HEK293 (cell line): Measurements from ENCODE around the gene DLGAP3.
A peak's percentile ranks its signal among the peaks of the same experiment; 100 is the strongest.

Experiments
- ATF2 ChIP-seq: fragments of 450-650 bp; formaldehyde crosslinking; IDR thresholded peaks from 2 replicates; pipeline ENCODE4 v1.5.1; 2016; ENCODE audit warnings: missing biosample characterization, missing genetic modification characterization, low read depth
- HIC1 ChIP-seq: fragments of 450-650 bp; formaldehyde crosslinking; IDR thresholded peaks from 2 replicates; pipeline ENCODE4 v1.5.1; 2016; ENCODE audit warnings: missing biosample characterization, missing genetic modification characterization
- KLF16 ChIP-seq: fragments of 450-650 bp; formaldehyde crosslinking; IDR thresholded peaks from 2 replicates; pipeline ENCODE4 v1.5.1; 2017; ENCODE audit warnings: missing biosample characterization, missing genetic modification characterization
- PRDM2 ChIP-seq: fragments of 450-650 bp; formaldehyde crosslinking; IDR thresholded peaks from 2 replicates; pipeline ENCODE4 v1.5.1; 2016; ENCODE audit warnings: missing biosample characterization, missing genetic modification characterization, borderline replicate concordance
- ZBTB20 ChIP-seq: fragments of 450-650 bp; formaldehyde crosslinking; IDR thresholded peaks from 2 replicates; pipeline ENCODE4 v1.5.1; 2016; ENCODE audit warnings: missing biosample characterization, missing genetic modification characterization
- ZBTB49 ChIP-seq: fragments of 450-650 bp; formaldehyde crosslinking; IDR thresholded peaks from 2 replicates; pipeline ENCODE4 v1.5.1; 2016; ENCODE audit warnings: missing biosample characterization, missing genetic modification characterization, low read depth
- ZFP41 ChIP-seq: fragments of 450-650 bp; formaldehyde crosslinking; IDR thresholded peaks from 2 replicates; pipeline ENCODE4 v1.5.1; 2016; ENCODE audit warnings: missing biosample characterization, missing genetic modification characterization, borderline replicate concordance
- ZNF121 ChIP-seq: fragments of 450-650 bp; formaldehyde crosslinking; IDR thresholded peaks from 2 replicates; pipeline ENCODE4 v1.5.1; 2016; ENCODE audit warnings: missing biosample characterization, missing genetic modification characterization
- ZNF16 ChIP-seq: fragments of 450-650 bp; formaldehyde crosslinking; IDR thresholded peaks from 2 replicates; pipeline ENCODE4 v1.5.1; 2016; ENCODE audit warnings: low read depth, missing biosample characterization, missing genetic modification characterization
- ZNF174 ChIP-seq: fragments of 450-650 bp; formaldehyde crosslinking; IDR thresholded peaks from 2 replicates; pipeline ENCODE4 v1.5.0; 2017; ENCODE audit warnings: missing biosample characterization, mild to moderate bottlenecking, missing genetic modification characterization
- ZNF19 ChIP-seq: fragments of 450-650 bp; formaldehyde crosslinking; IDR thresholded peaks from 2 replicates; pipeline ENCODE4; 2016; ENCODE audit warnings: missing biosample characterization, missing genetic modification characterization, low read depth
- ZNF26 ChIP-seq: fragments of 450-650 bp; formaldehyde crosslinking; IDR thresholded peaks from 2 replicates; pipeline ENCODE4 v1.5.1; 2016; ENCODE audit warnings: missing biosample characterization, missing genetic modification characterization
- ZNF266 ChIP-seq: fragments of 450-650 bp; formaldehyde crosslinking; IDR thresholded peaks from 2 replicates; pipeline ENCODE4 v1.5.1; 2016; ENCODE audit warnings: missing biosample characterization, missing genetic modification characterization, low read depth
- ZNF280C ChIP-seq: fragments of 450-650 bp; formaldehyde crosslinking; IDR thresholded peaks from 2 replicates; pipeline ENCODE4 v1.5.1; 2016; ENCODE audit warnings: missing biosample characterization, missing genetic modification characterization
- ZNF423 ChIP-seq: fragments of 450-650 bp; formaldehyde crosslinking; IDR thresholded peaks from 2 replicates; pipeline ENCODE4 v1.5.1; 2016; ENCODE audit warnings: missing biosample characterization, missing genetic modification characterization
- ZNF521 ChIP-seq: fragments of 450-650 bp; formaldehyde crosslinking; IDR thresholded peaks from 2 replicates; pipeline ENCODE4 v1.5.1; 2017; ENCODE audit warnings: missing biosample characterization, mild to moderate bottlenecking, missing genetic modification characterization
- ZNF639 ChIP-seq: fragments of 450-650 bp; formaldehyde crosslinking; IDR thresholded peaks from 2 replicates; pipeline ENCODE4 v1.5.1; 2016; ENCODE audit warnings: missing biosample characterization, missing genetic modification characterization
- ZNF660 ChIP-seq: fragments of 450-650 bp; IDR thresholded peaks from 2 replicates; pipeline ENCODE4 v1.5.1; 2018; ENCODE audit warnings: missing biosample characterization, mild to moderate bottlenecking, missing genetic modification characterization
- ZNF701 ChIP-seq: fragments of 450-650 bp; formaldehyde crosslinking; IDR thresholded peaks from 2 replicates; pipeline ENCODE4 v1.5.1; 2016; ENCODE audit warnings: missing biosample characterization, missing genetic modification characterization
- ZNF830 ChIP-seq: fragments of 450-650 bp; IDR thresholded peaks from 2 replicates; pipeline ENCODE4 v1.5.0; 2018; ENCODE audit warnings: missing biosample characterization, missing genetic modification characterization, low read depth, mild to moderate bottlenecking, moderate library complexity
- ZSCAN30 ChIP-seq: fragments of 450-650 bp; IDR thresholded peaks from 2 replicates; pipeline ENCODE4 v1.5.1; 2018; ENCODE audit warnings: missing biosample characterization, mild to moderate bottlenecking, missing genetic modification characterization, moderate library complexity

DLGAP3 gene

GRCh38 chr1:34865981-34866761 lies 63.3 kb downstream of the DLGAP3 start (continued):
- TF ChIP-seq ZBTB49: no peak
- TF ChIP-seq ZNF266: no peak
- no peak for TF ChIP-seq ZNF521 (tag by site-specific recombination)
- peak; percentile 74 for TF ChIP-seq ZNF660 (tag by site-specific recombination)
- no peak for TF ChIP-seq ZFP41 (tag by site-specific recombination)
- no peak for TF ChIP-seq ZNF639
- peak; percentile 74; the same call in 1 of the 2 replicates for TF ChIP-seq ZNF701
- no peak for TF ChIP-seq ZNF26
- TF ChIP-seq ZNF830 (tag by site-specific recombination): no peak
- TF ChIP-seq KLF16: peak; percentile 68
- TF ChIP-seq ZNF16 (tag by site-specific recombination): no peak
- no peak for TF ChIP-seq ZNF121
- TF ChIP-seq ZNF280C (tag by site-specific recombination): no peak
- TF ChIP-seq PRDM2 (tag by site-specific recombination): no peak
- TF ChIP-seq ZNF174: no peak
- TF ChIP-seq ZBTB20 (tag by site-specific recombination): no peak
- TF ChIP-seq ATF2 (tag by site-specific recombination): no peak
- 0 out of 2 replicates have a peak, but pooled peaks have one; percentile 23 for TF ChIP-seq ZSCAN30 (tag by site-specific recombination)
- no peak for TF ChIP-seq ZNF19 (tag by site-specific recombination)
- no peak for TF ChIP-seq HIC1 (tag by site-specific recombination)
- TF ChIP-seq ZNF423: no peak
